ENCODE results near the gene OSBPL2. TPM values are rescaled to one million over a fixed set of nuclear protein-coding genes. Genes with fewer than 3 reads are reported as not detected.

Gene OSBPL2
- total RNA-seq, 1 experiment from 2014 or later: 26.3 TPM

GRCh38 chr20:62236200-62236599 is 2.1 kb upstream of the OSBPL2 start:
- POLR2A ChIA-PET (ENCODE audit: low non-redundant PET): no interaction called here
- BruUV-seq (replicated peaks): no TSS peak
- intact Hi-C loops (cut with micrococcal nuclease; ENCODE audit: unreplicated experiment): no loop called here
- no peak for DNase-seq (ENCODE audit: low spot score)
- Histone ChIP-seq H3K27me3 (replicated peaks; ENCODE audit: insufficient read depth, low read depth, low read length, poor library complexity) (no peaks in the 10 kb centered on the region), H3K4me3 (ENCODE audit: low read depth, low read length, poor library complexity, severe bottlenecking) (no peak overlapping the region), H3K27ac (ENCODE audit: low read depth, low read length, poor library complexity, severe bottlenecking) (no peak overlapping the region), H3K4me1 (ENCODE audit: insufficient read depth, low read length, poor library complexity, severe bottlenecking) (no peaks in the 10 kb centered on the region), H3K36me3 (ENCODE audit: insufficient read depth, low read length, poor library complexity, severe bottlenecking) (no peaks in the 10 kb centered on the region), H3K9me3 (ENCODE audit: low read depth, low read length, poor library complexity, severe bottlenecking) (no peaks in the 10 kb centered on the region)
- CTCF ChIA-PET: interaction anchor here (1.1 kb wide), 1 partner anchor 146 kb away, joined by 3 read pairs; no protein-coding TSS in a partner anchor
- TF ChIP-seq, protein P1, sequence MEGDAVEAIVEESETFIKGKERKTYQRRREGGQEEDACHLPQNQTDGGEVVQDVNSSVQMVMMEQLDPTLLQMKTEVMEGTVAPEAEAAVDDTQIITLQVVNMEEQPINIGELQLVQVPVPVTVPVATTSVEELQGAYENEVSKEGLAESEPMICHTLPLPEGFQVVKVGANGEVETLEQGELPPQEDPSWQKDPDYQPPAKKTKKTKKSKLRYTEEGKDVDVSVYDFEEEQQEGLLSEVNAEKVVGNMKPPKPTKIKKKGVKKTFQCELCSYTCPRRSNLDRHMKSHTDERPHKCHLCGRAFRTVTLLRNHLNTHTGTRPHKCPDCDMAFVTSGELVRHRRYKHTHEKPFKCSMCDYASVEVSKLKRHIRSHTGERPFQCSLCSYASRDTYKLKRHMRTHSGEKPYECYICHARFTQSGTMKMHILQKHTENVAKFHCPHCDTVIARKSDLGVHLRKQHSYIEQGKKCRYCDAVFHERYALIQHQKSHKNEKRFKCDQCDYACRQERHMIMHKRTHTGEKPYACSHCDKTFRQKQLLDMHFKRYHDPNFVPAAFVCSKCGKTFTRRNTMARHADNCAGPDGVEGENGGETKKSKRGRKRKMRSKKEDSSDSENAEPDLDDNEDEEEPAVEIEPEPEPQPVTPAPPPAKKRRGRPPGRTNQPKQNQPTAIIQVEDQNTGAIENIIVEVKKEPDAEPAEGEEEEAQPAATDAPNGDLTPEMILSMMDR (conservative IDR thresholded peaks at IDR 0.05; ENCODE audit: low read depth, low read length): no peak
- no peak for TF ChIP-seq EZH2 (IDR thresholded peaks at IDR 0.05; ENCODE audit: borderline replicate concordance, low read depth, low read length, poor library complexity, severe bottlenecking)

DNA sequence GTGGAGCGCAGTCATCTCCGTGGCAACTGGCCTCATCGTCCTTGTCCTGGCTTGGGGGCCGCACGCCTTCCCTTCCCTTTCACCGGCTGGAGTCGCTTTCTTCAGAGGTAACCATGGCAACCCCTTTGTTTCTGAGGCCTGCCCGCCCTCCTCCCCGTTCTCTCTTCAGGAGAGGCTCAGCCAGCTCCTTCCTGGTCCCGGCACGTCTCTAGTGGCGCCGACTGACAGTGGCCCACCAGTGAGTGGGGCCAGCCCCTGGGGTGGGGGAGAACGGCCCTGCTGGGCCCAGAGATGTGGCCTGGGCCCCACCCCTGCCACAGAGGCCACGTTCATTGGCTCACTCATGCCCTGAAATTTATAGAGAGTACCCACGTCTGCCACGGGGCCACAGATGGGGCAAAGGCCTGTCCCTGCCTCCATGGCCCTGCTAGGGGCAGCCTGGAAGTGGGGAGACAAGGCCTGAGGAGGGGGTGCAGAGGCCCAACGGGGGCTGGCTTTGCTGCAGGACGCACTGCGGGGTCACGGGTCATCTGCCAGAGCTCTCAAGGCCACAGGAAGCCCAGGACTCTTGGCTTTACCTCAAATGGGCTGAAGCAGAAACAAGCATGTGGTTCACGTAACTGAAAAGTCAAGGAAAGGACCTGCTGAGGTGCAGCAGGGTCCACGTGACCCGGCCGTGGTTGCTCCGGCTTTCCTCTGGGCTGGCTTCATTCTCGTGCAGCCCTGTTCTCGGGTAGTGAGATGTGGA is 1.4 kb upstream of the OSBPL2 start:
- no peaks in the 10 kb centered on the region for H3K4me1 ChIP-seq (ENCODE audit: insufficient read depth, low read length, poor library complexity, severe bottlenecking)
- CTCF ChIA-PET: interaction anchor here (1.1 kb wide), 1 partner anchor 146 kb away, joined by 3 read pairs; no protein-coding TSS in a partner anchor
- H3K27ac ChIP-seq (ENCODE audit: low read depth, low read length, poor library complexity, severe bottlenecking): no peak overlapping the region
- TF ChIP-seq EZH2 (IDR thresholded peaks at IDR 0.05; ENCODE audit: borderline replicate concordance, low read depth, low read length, poor library complexity, severe bottlenecking): no peak
- TF ChIP-seq, protein P1 (conservative IDR thresholded peaks at IDR 0.05; ENCODE audit: low read depth, low read length): no peak
- H3K4me3 ChIP-seq (ENCODE audit: low read depth, low read length, poor library complexity, severe bottlenecking): no peak overlapping the region
- intact Hi-C loops (cut with micrococcal nuclease; ENCODE audit: unreplicated experiment): no loop called here
- H3K9me3 ChIP-seq (ENCODE audit: low read depth, low read length, poor library complexity, severe bottlenecking): no peaks in the 10 kb centered on the region
- peak; percentile 29 for DNase-seq (ENCODE audit: low spot score)
- no peaks in the 10 kb centered on the region for H3K27me3 ChIP-seq (replicated peaks; ENCODE audit: insufficient read depth, low read depth, low read length, poor library complexity)
- POLR2A ChIA-PET (ENCODE audit: low non-redundant PET): interaction anchor here (0.6 kb wide), 1 partner anchor 24 kb away, joined by 12 read pairs; no protein-coding TSS in a partner anchor
- BruUV-seq (replicated peaks): no TSS peak
- no peaks in the 10 kb centered on the region for H3K36me3 ChIP-seq (ENCODE audit: insufficient read depth, low read length, poor library complexity, severe bottlenecking)

GRCh38 chr20:62237514-62237800 is 864 bp upstream of the OSBPL2 start:
- TF ChIP-seq, protein P1 (conservative IDR thresholded peaks at IDR 0.05; ENCODE audit: low read depth, low read length): no peak
- ChIA-PET CTCF (no interaction called here), POLR2A (ENCODE audit: low non-redundant PET) (interaction anchor here (0.6 kb wide), 1 partner anchor 23 kb away, joined by 12 read pairs; no protein-coding TSS in a partner anchor)
- H3K9me3 ChIP-seq (ENCODE audit: low read depth, low read length, poor library complexity, severe bottlenecking): no peaks in the 10 kb centered on the region
- intact Hi-C loops (cut with micrococcal nuclease; ENCODE audit: unreplicated experiment): no loop called here
- H3K27ac ChIP-seq (ENCODE audit: low read depth, low read length, poor library complexity, severe bottlenecking): no peak overlapping the region
- DNase-seq (ENCODE audit: low spot score): no peak
- H3K36me3 ChIP-seq (ENCODE audit: insufficient read depth, low read length, poor library complexity, severe bottlenecking): no peaks in the 10 kb centered on the region
- H3K4me1 ChIP-seq (ENCODE audit: insufficient read depth, low read length, poor library complexity, severe bottlenecking): no peaks in the 10 kb centered on the region
- no peaks in the 10 kb centered on the region for H3K27me3 ChIP-seq (replicated peaks; ENCODE audit: insufficient read depth, low read depth, low read length, poor library complexity)
- BruUV-seq (replicated peaks): no TSS peak
- H3K4me3 ChIP-seq (ENCODE audit: low read depth, low read length, poor library complexity, severe bottlenecking): peak overlapping the region; percentile 73
